Adrenal gland (tissue), 12 donors: ENCODE data around the gene P2RY8. TPM values are rescaled to one million over a fixed set of nuclear protein-coding genes. Genes with fewer than 3 reads are reported as not detected.
"Not testable (repeated sequence)": the region's sequence is repeated elsewhere in the genome, so short reads cannot be mapped to it uniquely, and the experiment has no call there.

Experiments
- DNase-seq, 7 donors: peaks; one replicate each; pipeline ENCODE4 v3.0.0-alpha.2; 2019 to 2020
- H3K27ac ChIP-seq, 5 donors: fragments of 200-600 bp; sonication (generic) in 4 of 5; 1 replicate in 3 of 5; 2 replicates in 2 of 5; pipeline versions ENCODE4 v1.5.1 to v1.8.0; 2016 to 2020; ENCODE audit warnings: mild to moderate bottlenecking in 1 of 5
- H3K27me3 ChIP-seq: fragments of 200-600 bp; 2 replicates; pipeline ENCODE4 v1.8.0; 2021
- H3K36me3 ChIP-seq, 2 donors: fragments of 200-600 bp; replicated peaks in 1 of 2; 1 replicate in 1 of 2; 2 replicates in 1 of 2; pipeline versions ENCODE4 v1.5.1 to v1.8.0; 2018 to 2022
- H3K4me1 ChIP-seq, 2 donors: fragments of 200-600 bp; replicated peaks in 1 of 2; 1 replicate in 1 of 2; 2 replicates in 1 of 2; pipeline versions ENCODE4 v1.5.1 to v1.8.0; 2018 to 2021
- H3K4me3 ChIP-seq, 4 donors: fragments of 200-600 bp; sonication (generic) in 3 of 4; one replicate each; pipeline ENCODE4 v1.5.1; 2016 to 2018
- H3K9me3 ChIP-seq, 3 donors: fragments of 200-600 bp; sonication (generic) in 1 of 3; replicated peaks in 1 of 3; 1 replicate in 2 of 3; 2 replicates in 1 of 3; pipeline versions ENCODE4 v1.5.1 to v1.8.0; 2016 to 2021
- CTCF ChIP-seq, 6 experiments: fragments of 450-650 bp in 4 of 6; fragments of 200-600 bp in 2 of 6; sonication (generic) in 1 of 6; IDR thresholded peaks; 1 replicate in 5 of 6; 2 replicates in 1 of 6; pipeline versions ENCODE4 v1.5.1 to v1.8.0; 2016 to 2021; ENCODE audit warnings: antibody characterized with exemption in 6 of 6, mild to moderate bottlenecking in 2 of 6, moderate library complexity in 1 of 6
- POLR2A ChIP-seq, 2 donors: fragments of 450-650 bp; IDR thresholded peaks; one replicate each; pipeline ENCODE4 v1.6.1; 2017; ENCODE audit warnings: antibody characterized with exemption in 2 of 2, mild to moderate bottlenecking in 2 of 2, moderate library complexity in 1 of 2
- WGBS, 4 donors: extraction: QIAGEN DNeasy Blood & Tissue Kit in 2 of 4; methylation state at CpG; one replicate each; pipeline versions ENCODE4 v1.1.5 to v1.1.7; 2013 to 2017; 5-methylcytosine and 5-hydroxymethylcytosine counted together
- intact Hi-C, 2 donors: fragments of 100-400 bp; cut with DNase I; formaldehyde crosslinking; loops; one replicate each; pipeline versions ENCODE4 v1.14.1 to v1.15.0; 2022 to 2023
- polyA plus RNA-seq, 3 donors: library from polyadenylated mRNA; stranded (reverse); fragments of 200-250 nt in 2 of 3; fragments of 350-450 nt in 1 of 3; fragmentation: Illumina TruSeq in 1 of 3; extraction: RNeasy Lipid Tissue Mini Kit (QIAGEN cat#74804) in 1 of 3; gene quantifications; one replicate each; pipeline ENCODE4 v1.2.3, GENCODE V29; 2013 to 2014
- total RNA-seq, 9 donors: library from RNA; depleted of rRNA in 4 of 9; stranded (reverse); fragments of >200 nt in 4 of 9; fragments of 120-200 nt in 1 of 9; fragmentation: NEBNext Ultra II Directional in 1 of 9; extraction: Animal tissue kit (Norgen Biotek cat#: 25700) in 1 of 9; gene quantifications; one replicate each; pipeline versions ENCODE4 v1.1.0 to v1.2.4, GENCODE V29; 2013 to 2023
- donor health status: healthy with polysubstance abuse.
- donor health status: Bipolar disorder and iron deficiency.
- donor health status: DM: yes; HTN: yes; CAD: no.
- donor health status: DM: no; HTN: no; CAD: no.
- donor health status: DM: no; HTN: no; CAD: no.
- donor health status: DM: yes; HTN: yes; CAD: no.

P2RY8 gene
- total and polyA plus RNA-seq, 12 donors = 1.9 to 13.4 (median 6.0) TPM

GRCh38 chrX:1492421-1493012 is 44.5 kb downstream of the P2RY8 start:
- H3K27me3 ChIP-seq = no peaks in the 10 kb centered on the region
- TF ChIP-seq CTCF (IDR thresholded peaks at IDR 0.05) = no peak
- TF ChIP-seq POLR2A (IDR thresholded peaks at IDR 0.05) = no peak
- H3K9me3 ChIP-seq = no peaks in the 10 kb centered on the region
- H3K27ac ChIP-seq = no peak overlapping the region
- intact Hi-C loops = no loop called here
- no peaks in the 10 kb centered on the region for H3K36me3 ChIP-seq
- peaks cover 0 to 9% of the 10 kb centered on the region in 2 donors for H3K4me1 ChIP-seq
- H3K4me3 ChIP-seq = no peak overlapping the region
- DNase-seq = no peak
- WGBS, 4 donors = 86 to 93% (median 87%) methylated on average over 9 of the region's 9 CpGs

- DNase-seq = peak in 1 of 7 donors; percentile 17
- Histone ChIP-seq H3K36me3 (no peaks in the 10 kb centered on the region), H3K27ac (no peak overlapping the region), H3K9me3 (no peaks in the 10 kb centered on the region), H3K4me3 (no peak overlapping the region), H3K4me1 (peaks cover 0 to 9% of the 10 kb centered on the region in 2 donors), H3K27me3 (no peaks in the 10 kb centered on the region)
- intact Hi-C loops = no loop called here
- TF ChIP-seq POLR2A (IDR thresholded peaks at IDR 0.05) = no peak
- no peak for TF ChIP-seq CTCF (IDR thresholded peaks at IDR 0.05)
- 82 to 91% (median 86%) methylated on average over 6 of the region's 6 CpGs for WGBS, 4 donors
Observed at GRCh38 chrX:1491851-1492349, 45.1 kb downstream of the P2RY8 start.

- H3K9me3 ChIP-seq, H3K36me3 ChIP-seq, intact Hi-C loops, DNase-seq, H3K4me1 ChIP-seq, H3K4me3 ChIP-seq, H3K27ac ChIP-seq, H3K27me3 ChIP-seq: not testable (repeated sequence)
- WGBS, 4 donors = 89 to 98% (median 96%) methylated on average over 4 of the region's 4 CpGs
Observed at GRCh38 chrX:1491248-1491647, 45.7 kb downstream of the P2RY8 start.

GRCh38 chrX:1490723-1491122 is 46.3 kb downstream of the P2RY8 start:
- H3K27ac ChIP-seq, H3K9me3 ChIP-seq, DNase-seq, H3K4me1 ChIP-seq, H3K36me3 ChIP-seq, H3K27me3 ChIP-seq, intact Hi-C loops, H3K4me3 ChIP-seq: not testable (repeated sequence)
- 78 to 96% (median 85%) methylated on average over 1 of the region's 1 CpG; no CpG with 5 or more reads in 1 of the 4 donors for WGBS, 4 donors

- DNase-seq, H3K4me1 ChIP-seq, H3K9me3 ChIP-seq, H3K27me3 ChIP-seq, H3K4me3 ChIP-seq, H3K36me3 ChIP-seq, intact Hi-C loops, H3K27ac ChIP-seq: not testable (repeated sequence)
- WGBS, 4 donors = 74 to 92% (median 78%) methylated on average over 5 of the region's 5 CpGs
Observed at GRCh38 chrX:1489354-1489753, 47.6 kb downstream of the P2RY8 start.

- intact Hi-C loops = no loop called here
- no peak for DNase-seq
- Histone ChIP-seq H3K27ac (no peak overlapping the region), H3K27me3 (no peaks in the 10 kb centered on the region), H3K36me3 (no peaks in the 10 kb centered on the region), H3K4me1 (peaks cover 0 to 1% of the 10 kb centered on the region in 2 donors), H3K9me3 (no peaks in the 10 kb centered on the region), H3K4me3 (no peak overlapping the region)
- TF ChIP-seq CTCF (IDR thresholded peaks at IDR 0.05) = no peak
- TF ChIP-seq POLR2A (IDR thresholded peaks at IDR 0.05) = no peak
- 95 to 100% (median 96%) methylated on average over 1 of the region's 1 CpG for WGBS, 4 donors
Observed at GRCh38 chrX:1488745-1489144, 48.2 kb downstream of the P2RY8 start.
